Peyer's patch (tissue), 4 donors: ENCODE data around the gene PRG2.

Experiments
- POLR2A ChIP-seq, 2 donors: fragments of 450-650 bp; IDR thresholded peaks; one replicate each; pipeline ENCODE4 v1.5.1; 2017; ENCODE audit warnings: antibody characterized with exemption in 2 of 2, mild to moderate bottlenecking in 2 of 2, moderate library complexity in 2 of 2
- TF ChIP-seq, protein P1 (sequence below), 6 experiments: fragments of 450-650 bp in 4 of 6; fragments of 200-600 bp in 2 of 6; sonication (generic) in 1 of 6; IDR thresholded peaks; one replicate each; pipeline ENCODE4 v1.5.1; 2017 to 2019; ENCODE audit warnings: antibody characterized with exemption in 6 of 6, mild to moderate bottlenecking in 3 of 6, moderate library complexity in 1 of 6

DNA sequence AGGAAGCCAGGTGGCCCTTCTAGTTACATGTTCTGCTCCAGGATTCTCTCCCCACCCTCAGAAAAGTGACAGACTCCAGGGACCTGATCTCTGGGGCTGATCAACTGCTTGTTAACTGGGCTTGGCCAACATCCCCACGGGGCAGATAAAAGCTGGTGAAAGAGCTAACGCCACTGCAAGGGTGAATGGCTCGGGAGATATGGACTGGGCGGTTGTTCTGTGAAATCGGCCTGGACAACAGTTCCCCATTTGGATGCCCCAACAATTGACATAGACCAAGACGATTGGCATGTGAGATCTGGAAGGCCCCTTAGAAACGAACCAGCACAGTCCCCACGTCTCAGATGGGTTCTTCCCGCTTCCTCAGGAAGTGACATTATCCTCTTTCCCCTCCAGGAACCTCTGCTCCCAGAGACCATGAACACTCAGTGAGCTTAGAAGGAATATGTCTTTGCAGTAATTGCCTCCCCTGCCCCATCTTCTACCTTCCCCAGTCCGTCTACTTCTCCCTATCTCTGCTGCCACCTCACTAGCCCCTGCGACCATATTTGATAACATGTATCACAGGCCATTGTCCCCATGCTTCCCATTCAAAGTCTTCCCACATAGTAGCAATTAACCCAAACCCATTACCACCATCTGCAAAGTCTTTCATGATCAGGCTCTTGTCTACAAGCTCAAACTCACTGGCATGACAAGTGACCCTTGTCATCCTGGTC, 5.6 kb upstream of the PRG2 start:
- TF ChIP-seq, protein P1, sequence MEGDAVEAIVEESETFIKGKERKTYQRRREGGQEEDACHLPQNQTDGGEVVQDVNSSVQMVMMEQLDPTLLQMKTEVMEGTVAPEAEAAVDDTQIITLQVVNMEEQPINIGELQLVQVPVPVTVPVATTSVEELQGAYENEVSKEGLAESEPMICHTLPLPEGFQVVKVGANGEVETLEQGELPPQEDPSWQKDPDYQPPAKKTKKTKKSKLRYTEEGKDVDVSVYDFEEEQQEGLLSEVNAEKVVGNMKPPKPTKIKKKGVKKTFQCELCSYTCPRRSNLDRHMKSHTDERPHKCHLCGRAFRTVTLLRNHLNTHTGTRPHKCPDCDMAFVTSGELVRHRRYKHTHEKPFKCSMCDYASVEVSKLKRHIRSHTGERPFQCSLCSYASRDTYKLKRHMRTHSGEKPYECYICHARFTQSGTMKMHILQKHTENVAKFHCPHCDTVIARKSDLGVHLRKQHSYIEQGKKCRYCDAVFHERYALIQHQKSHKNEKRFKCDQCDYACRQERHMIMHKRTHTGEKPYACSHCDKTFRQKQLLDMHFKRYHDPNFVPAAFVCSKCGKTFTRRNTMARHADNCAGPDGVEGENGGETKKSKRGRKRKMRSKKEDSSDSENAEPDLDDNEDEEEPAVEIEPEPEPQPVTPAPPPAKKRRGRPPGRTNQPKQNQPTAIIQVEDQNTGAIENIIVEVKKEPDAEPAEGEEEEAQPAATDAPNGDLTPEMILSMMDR (IDR thresholded peaks at IDR 0.05): no peak
- TF ChIP-seq POLR2A (IDR thresholded peaks at IDR 0.05): no peak
